ENCODE data around the gene RHBDD3. TPM values are rescaled to one million over a fixed set of nuclear protein-coding genes. Genes with fewer than 3 reads are reported as not detected.

RHBDD3 gene
- total and polyA plus RNA-seq, 2 of the 8 experiments (the other 6 are each of a cell fraction or from before 2014, with no cell fraction given) = 72.1 to 117 TPM

- TF ChIP-seq, protein P1, sequence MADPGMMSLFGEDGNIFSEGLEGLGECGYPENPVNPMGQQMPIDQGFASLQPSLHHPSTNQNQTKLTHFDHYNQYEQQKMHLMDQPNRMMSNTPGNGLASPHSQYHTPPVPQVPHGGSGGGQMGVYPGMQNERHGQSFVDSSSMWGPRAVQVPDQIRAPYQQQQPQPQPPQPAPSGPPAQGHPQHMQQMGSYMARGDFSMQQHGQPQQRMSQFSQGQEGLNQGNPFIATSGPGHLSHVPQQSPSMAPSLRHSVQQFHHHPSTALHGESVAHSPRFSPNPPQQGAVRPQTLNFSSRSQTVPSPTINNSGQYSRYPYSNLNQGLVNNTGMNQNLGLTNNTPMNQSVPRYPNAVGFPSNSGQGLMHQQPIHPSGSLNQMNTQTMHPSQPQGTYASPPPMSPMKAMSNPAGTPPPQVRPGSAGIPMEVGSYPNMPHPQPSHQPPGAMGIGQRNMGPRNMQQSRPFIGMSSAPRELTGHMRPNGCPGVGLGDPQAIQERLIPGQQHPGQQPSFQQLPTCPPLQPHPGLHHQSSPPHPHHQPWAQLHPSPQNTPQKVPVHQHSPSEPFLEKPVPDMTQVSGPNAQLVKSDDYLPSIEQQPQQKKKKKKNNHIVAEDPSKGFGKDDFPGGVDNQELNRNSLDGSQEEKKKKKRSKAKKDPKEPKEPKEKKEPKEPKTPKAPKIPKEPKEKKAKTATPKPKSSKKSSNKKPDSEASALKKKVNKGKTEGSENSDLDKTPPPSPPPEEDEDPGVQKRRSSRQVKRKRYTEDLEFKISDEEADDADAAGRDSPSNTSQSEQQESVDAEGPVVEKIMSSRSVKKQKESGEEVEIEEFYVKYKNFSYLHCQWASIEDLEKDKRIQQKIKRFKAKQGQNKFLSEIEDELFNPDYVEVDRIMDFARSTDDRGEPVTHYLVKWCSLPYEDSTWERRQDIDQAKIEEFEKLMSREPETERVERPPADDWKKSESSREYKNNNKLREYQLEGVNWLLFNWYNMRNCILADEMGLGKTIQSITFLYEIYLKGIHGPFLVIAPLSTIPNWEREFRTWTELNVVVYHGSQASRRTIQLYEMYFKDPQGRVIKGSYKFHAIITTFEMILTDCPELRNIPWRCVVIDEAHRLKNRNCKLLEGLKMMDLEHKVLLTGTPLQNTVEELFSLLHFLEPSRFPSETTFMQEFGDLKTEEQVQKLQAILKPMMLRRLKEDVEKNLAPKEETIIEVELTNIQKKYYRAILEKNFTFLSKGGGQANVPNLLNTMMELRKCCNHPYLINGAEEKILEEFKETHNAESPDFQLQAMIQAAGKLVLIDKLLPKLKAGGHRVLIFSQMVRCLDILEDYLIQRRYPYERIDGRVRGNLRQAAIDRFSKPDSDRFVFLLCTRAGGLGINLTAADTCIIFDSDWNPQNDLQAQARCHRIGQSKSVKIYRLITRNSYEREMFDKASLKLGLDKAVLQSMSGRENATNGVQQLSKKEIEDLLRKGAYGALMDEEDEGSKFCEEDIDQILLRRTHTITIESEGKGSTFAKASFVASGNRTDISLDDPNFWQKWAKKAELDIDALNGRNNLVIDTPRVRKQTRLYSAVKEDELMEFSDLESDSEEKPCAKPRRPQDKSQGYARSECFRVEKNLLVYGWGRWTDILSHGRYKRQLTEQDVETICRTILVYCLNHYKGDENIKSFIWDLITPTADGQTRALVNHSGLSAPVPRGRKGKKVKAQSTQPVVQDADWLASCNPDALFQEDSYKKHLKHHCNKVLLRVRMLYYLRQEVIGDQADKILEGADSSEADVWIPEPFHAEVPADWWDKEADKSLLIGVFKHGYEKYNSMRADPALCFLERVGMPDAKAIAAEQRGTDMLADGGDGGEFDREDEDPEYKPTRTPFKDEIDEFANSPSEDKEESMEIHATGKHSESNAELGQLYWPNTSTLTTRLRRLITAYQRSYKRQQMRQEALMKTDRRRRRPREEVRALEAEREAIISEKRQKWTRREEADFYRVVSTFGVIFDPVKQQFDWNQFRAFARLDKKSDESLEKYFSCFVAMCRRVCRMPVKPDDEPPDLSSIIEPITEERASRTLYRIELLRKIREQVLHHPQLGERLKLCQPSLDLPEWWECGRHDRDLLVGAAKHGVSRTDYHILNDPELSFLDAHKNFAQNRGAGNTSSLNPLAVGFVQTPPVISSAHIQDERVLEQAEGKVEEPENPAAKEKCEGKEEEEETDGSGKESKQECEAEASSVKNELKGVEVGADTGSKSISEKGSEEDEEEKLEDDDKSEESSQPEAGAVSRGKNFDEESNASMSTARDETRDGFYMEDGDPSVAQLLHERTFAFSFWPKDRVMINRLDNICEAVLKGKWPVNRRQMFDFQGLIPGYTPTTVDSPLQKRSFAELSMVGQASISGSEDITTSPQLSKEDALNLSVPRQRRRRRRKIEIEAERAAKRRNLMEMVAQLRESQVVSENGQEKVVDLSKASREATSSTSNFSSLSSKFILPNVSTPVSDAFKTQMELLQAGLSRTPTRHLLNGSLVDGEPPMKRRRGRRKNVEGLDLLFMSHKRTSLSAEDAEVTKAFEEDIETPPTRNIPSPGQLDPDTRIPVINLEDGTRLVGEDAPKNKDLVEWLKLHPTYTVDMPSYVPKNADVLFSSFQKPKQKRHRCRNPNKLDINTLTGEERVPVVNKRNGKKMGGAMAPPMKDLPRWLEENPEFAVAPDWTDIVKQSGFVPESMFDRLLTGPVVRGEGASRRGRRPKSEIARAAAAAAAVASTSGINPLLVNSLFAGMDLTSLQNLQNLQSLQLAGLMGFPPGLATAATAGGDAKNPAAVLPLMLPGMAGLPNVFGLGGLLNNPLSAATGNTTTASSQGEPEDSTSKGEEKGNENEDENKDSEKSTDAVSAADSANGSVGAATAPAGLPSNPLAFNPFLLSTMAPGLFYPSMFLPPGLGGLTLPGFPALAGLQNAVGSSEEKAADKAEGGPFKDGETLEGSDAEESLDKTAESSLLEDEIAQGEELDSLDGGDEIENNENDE (IDR thresholded peaks at IDR 0.05; ENCODE audit: insufficient replicate concordance, low read length) = no peak
- TF ChIP-seq RXRA (IDR thresholded peaks at IDR 0.05; ENCODE audit: insufficient read depth, low read depth, low read length) (no peak), TEAD4 (IDR thresholded peaks at IDR 0.05; ENCODE audit: low read depth, low read length) (no peak), BRCA1 (IDR thresholded peaks at IDR 0.05; ENCODE audit: low read depth, low read length) (no peak), HDAC6 (IDR thresholded peaks at IDR 0.05; ENCODE audit: low read depth, low read length) (no peak), BACH1 (IDR thresholded peaks at IDR 0.05; ENCODE audit: low read length) (no peak), RFX5 (IDR thresholded peaks at IDR 0.05; ENCODE audit: borderline replicate concordance, low read depth, low read length) (no peak), KDM5A (IDR thresholded peaks at IDR 0.05; ENCODE audit: low read length) (no peak), TAF7 (optimal IDR thresholded peaks at IDR 0.05; ENCODE audit: borderline replicate concordance, low read depth, low read length) (no peak), TAF1 (IDR thresholded peaks at IDR 0.05; ENCODE audit: low read depth, low read length) (no peak), CEBPB (IDR thresholded peaks at IDR 0.05; ENCODE audit: low read depth, low read length) (no peak)
Observed at GRCh38 chr22:29230972-29231875, 36.6 kb downstream of the RHBDD3 start (continued).
